ENCODE measurements around the gene SAP30L.

SAP30L gene

DNA sequence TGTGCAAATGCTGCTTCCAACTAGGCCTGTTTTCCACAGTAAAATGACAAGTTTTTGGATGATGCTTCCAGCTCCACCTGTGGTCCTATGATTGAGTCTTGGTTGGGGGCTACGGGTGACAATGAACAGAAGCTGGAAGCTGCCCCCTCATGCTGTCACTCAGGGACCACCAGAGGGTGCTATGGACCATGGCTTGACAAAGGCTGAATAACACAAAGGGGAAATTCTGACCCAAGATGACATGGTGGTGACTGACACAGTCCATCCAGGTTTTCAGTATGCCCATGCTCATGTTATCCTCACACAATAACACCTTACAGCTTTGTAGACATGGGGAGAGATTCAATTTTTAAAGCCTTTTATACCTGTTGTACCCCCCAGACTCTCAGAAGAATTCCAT is 23.9 kb upstream of the SAP30L start:
- DNase-seq: peak; percentile 11

- DNase-seq: no peak
These were observed 23.5 kb upstream of the SAP30L start for GRCh38 chr5:154422298-154422697.

GRCh38 chr5:154428208-154428607 is 17.6 kb upstream of the SAP30L start:
- no peak for DNase-seq

DNA sequence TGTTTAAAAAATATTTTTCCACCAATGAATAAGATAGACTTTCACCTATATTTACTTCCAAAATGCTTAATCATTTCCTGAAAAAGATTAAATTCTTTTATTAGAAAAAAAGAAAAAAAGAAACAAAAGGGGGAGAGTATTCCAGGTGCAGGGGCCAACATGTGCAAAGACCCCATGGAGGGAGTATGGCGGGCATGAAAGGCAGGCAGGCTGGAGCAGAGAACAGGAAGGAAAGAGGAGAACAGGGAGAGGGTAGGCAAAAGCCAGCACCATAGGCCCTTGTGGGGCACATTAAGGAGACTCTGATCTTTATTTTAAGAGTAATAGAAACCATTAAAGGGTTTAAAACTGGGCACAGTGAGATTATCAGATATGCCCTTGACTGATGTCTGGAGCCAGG is 16.5 kb upstream of the SAP30L start:
- DNase-seq: no peak

GRCh38 chr5:154430466-154430865 is 15.3 kb upstream of the SAP30L start:
- no peak for DNase-seq

GRCh38 chr5:154430961-154431630 is 14.7 kb upstream of the SAP30L start:
- DNase-seq: no peak

DNA sequence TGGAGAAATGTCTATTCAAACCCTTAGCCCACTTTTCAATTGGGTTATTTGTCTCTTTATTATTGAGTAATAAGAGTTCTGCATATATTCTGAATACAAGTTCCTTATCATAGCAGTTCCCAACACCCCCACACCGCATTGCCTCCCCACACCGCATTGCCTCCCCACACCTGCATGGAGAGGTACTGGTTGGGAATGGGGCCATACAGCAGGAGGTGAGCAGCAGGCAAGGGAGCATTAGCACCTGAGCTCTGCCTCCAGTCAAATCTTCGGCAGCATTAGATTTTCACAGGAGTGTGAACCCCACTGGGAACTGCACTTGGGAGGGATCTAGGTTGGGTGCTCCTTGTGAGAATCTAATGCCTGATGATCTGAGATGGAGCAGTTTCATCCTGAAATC is 10.6 kb upstream of the SAP30L start:
- no peak for DNase-seq

GRCh38 chr5:154437281-154437965 is 8.4 kb upstream of the SAP30L start:
- no peak for DNase-seq

DNA sequence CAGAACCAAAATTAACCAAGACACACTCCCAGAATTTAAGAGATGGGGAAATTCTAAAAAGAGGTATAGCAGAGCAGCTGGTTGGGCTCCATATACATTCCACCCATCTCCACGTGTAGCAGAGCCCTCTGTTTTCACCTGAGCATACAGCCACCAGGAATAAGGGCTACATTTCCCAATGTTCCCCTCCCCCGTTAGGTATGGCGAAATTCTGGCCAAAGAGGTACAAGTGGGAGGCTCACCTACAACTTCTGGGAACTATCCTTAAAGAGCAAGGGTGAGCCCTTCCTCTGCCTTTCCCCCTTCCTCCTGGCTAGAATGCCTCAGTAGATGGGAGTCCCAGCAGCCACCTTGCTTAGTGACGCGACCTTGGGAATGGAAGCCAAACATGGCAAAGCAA is 5.3 kb upstream of the SAP30L start:
- DNase-seq: no peak

DNA sequence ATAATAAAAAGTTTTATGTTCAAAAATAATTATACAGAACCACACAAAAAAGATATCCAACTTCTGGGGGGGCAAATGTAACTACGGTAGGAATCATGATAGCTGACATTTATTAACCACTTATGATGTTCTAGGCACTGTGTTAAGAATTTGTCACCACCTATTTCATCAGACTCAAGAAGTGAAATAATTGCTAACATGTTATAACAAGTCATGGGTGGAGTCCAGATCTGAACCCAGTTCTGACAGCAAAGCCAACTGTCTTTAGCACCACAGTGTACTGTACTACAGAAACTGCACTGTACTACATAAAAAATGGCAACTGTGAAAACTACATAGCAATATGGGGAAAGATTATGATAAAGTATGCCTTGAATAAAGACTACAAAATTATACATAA is 3.0 kb upstream of the SAP30L start:
- no peak for DNase-seq

GRCh38 chr5:154444556-154445421 is 1.0 kb upstream of the SAP30L start:
- peak; percentile 3 for DNase-seq

DNA sequence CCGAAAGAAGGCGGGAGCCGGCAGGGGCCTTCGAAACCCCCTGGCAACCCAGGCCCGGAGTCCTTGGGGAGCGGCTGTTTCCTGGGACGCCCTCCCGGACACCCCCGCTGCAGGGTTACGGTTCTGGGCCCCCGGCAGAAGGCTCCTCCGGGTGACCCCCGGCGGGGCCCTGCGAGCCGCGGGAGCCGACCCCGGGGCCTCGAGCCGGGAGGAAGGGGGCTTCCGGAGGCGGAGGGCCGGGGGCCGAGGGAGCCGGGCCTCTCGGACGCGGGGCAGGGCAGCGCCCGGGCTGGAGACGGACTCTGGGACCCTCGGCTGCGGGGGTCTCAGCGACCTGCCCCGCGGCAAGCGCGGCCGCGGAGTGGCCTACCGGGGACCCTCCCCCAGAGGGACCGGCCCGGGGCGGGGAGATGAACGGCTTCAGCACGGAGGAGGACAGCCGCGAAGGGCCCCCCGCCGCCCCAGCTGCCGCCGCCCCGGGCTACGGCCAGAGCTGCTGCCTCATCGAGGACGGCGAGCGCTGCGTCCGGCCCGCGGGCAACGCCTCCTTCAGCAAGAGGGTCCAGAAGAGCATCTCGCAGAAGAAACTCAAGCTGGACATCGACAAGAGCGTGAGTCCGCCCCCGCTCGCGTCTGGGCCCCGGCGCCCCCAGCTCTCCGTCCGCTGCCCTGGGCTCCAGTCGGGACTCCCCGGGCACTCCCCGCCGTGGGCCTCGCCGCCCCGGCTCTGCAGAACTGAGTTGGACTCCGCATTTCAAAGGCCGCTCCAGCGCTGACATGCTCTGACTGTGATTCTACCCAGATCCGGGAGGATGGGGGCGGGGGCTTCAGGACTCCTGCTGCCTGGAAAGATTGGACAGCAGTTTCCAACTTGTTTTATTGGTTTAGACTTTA is 645 bp downstream of the SAP30L start:
- DNase-seq: peak; percentile 30

- DNase-seq: peak; percentile 21
These were observed 1.4 kb downstream of the SAP30L start for GRCh38 chr5:154447089-154447725.

DNA sequence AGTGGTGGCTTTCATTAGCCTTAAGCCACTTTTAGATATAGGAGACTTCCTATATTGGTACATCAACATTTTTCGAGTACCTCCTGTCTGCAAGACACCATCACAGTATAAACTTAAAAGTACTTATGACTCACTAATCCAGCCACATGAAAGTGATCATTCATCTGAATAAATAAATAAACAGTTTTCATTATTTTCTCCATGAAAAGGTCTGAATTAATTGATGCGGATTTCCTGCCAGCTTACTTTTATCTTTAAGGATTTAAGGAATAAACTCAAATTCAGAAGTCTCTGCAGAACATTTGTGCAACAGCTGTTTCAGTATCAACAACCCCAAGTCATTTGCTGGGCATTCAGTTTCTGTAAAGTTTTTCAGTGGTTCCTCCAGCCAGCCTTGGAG is 4.0 kb downstream of the SAP30L start:
- no peak for DNase-seq

GRCh38 chr5:154451957-154452356 is 6.2 kb downstream of the SAP30L start:
- no peak for DNase-seq

DNA sequence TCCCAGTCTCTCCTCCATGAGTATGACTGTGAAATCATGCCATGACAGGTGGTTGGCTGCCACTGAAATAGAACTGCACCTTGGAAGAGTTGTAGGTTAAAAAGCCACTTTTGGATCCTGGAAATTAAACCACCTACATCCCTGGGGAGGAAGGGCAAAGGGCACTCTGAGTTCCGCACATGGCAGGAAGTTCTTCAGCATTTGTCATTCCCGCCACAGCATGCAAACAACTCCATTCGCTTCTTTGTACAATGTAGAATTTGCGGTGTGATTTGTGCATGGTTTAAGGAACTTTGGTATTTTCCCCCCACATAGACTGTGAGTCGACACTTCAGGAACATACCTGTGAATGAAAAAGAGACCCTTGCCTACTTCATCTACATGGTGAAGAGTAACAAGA is 9.8 kb downstream of the SAP30L start:
- no peak for DNase-seq

DNA sequence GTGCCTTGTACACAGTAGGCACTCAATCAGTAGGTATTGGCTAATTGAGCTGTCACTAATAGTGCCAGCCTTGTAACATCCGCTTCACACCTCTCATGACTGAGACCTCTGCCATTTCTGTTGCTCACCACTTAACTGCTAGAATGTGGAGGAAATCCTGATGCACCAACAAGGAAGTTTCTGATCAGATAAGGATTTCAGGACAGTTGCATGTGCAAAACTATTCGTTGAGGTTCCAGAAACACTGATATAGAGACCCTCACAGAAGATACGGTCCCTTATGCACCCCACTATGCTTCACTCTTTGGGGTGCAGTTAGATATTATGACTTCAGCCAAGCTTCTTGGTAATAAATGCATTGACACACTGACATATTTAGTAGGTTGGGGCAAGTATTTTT is 10.7 kb downstream of the SAP30L start:
- DNase-seq: no peak

GRCh38 chr5:154459015-154459414 is 13.2 kb downstream of the SAP30L start:
- no peak for DNase-seq

GRCh38 chr5:154460172-154460571 is 14.4 kb downstream of the SAP30L start:
- DNase-seq: no peak

GRCh38 chr5:154461531-154461930 is 15.7 kb downstream of the SAP30L start:
- no peak for DNase-seq

DNA sequence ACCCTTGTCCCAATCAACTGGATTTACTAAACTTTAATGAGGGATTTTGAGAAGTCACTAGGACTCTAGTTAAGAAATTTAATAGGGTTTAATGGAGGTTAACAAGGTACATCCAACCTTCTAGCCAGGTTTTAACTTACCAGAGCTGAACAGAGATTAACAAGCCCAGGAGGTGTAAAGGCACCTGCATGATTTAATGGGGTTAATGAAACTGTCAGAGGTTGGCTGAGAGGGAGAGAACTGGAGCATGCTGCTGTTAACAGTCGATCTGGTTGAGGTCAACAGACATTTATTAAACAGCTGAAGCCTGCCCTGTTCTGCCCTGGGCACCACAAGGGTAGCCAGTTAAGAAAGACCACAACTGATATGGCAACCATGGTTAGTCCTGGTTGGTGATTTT is 18.6 kb downstream of the SAP30L start:
- DNase-seq: no peak

GRCh38 chr5:154465169-154465568 is 19.4 kb downstream of the SAP30L start:
- no peak for DNase-seq

All from CD4-positive, alpha-beta T cell treated with Interleukin-21 for 1 hour (primary cell).